Uterus (tissue), 2 donors: Measurements from ENCODE around the gene SPDYE17.
"Not testable (repeated sequence)": the region's sequence is repeated elsewhere in the genome, so short reads cannot be mapped to it uniquely, and the experiment has no call there.

Experiments
- CTCF ChIP-seq, 4 experiments: fragments of 200-600 bp in 2 of 4; fragments of 450-650 bp in 2 of 4; sonication (generic) in 2 of 4; IDR thresholded peaks; one replicate each; pipeline ENCODE4 v1.5.1; 2016 to 2019; ENCODE audit warnings: antibody characterized with exemption in 4 of 4, mild to moderate bottlenecking in 2 of 4, moderate library complexity in 1 of 4
- POLR2A ChIP-seq, 2 donors: fragments of 450-650 bp; IDR thresholded peaks; one replicate each; pipeline ENCODE4 v1.6.1; 2016; ENCODE audit warnings: antibody characterized with exemption in 2 of 2, mild to moderate bottlenecking in 1 of 2, moderate library complexity in 1 of 2

- not testable (repeated sequence) for TF ChIP-seq POLR2A, CTCF (IDR thresholded peaks at IDR 0.05)
These were observed 47.0 kb upstream of the SPDYE17 start for GRCh38 chr7:77079112-77079511.
